COLO668 (cell line): ENCODE measurements around the gene CFAP69.
"Not testable (repeated sequence)": the region's sequence is repeated elsewhere in the genome, so short reads cannot be mapped to it uniquely, and the experiment has no call there.

ENCODE experiments used
- DNase-seq: peaks from one replicate; lab custom pipeline; 2025; ENCODE audit not compliant: unreplicated experiment; lab: John Stamatoyannopoulos, UW

CFAP69 gene

GRCh38 chr7:90270431-90271178 is 25.6 kb downstream of the CFAP69 start:
- no peak for DNase-seq

DNA sequence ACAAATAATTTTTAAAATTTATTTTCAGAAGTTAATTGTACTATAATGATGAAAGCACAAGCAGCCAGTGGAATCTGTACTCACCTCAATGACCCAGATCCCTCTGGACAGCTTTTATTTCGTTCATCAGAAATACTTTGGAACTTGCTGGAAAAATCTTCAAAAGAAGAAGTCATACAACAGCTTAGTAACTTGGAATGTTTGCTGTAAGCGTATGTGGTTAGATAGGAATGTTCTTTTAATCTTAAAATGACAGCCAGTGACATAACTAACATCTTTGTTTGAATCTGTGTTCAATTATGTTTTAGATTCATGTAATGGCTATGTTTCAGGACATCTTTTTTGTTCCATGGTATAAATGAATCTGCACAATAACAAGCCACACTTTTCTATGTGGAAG is 26.8 kb downstream of the CFAP69 start:
- no peak for DNase-seq

DNA sequence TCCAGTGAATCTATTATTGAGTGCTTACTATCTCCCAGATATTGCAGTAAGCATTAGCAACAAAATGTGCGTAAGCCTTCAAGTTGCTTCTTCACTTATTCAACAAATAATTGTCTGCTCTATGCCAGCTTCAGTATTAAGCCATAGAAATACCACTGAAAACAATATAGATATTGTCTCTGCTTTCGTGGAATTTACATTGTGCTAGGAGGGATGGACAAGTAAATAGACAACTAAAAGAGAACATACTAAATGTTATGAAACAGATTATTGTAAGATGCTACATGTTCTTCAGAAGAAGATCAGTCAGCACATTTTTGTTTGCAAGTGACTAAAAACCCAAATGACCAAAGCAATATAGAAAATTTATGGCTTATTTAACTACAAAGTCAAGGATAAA is 27.3 kb downstream of the CFAP69 start:
- DNase-seq = no peak

GRCh38 chr7:90274161-90274560 is 29.2 kb downstream of the CFAP69 start:
- no peak for DNase-seq

- no peak for DNase-seq
These were observed 31.2 kb downstream of the CFAP69 start for GRCh38 chr7:90276033-90276728.

GRCh38 chr7:90288154-90288553 is 43.2 kb downstream of the CFAP69 start:
- no peak for DNase-seq

GRCh38 chr7:90290244-90291113 is 45.5 kb downstream of the CFAP69 start:
- no peak for DNase-seq

DNA sequence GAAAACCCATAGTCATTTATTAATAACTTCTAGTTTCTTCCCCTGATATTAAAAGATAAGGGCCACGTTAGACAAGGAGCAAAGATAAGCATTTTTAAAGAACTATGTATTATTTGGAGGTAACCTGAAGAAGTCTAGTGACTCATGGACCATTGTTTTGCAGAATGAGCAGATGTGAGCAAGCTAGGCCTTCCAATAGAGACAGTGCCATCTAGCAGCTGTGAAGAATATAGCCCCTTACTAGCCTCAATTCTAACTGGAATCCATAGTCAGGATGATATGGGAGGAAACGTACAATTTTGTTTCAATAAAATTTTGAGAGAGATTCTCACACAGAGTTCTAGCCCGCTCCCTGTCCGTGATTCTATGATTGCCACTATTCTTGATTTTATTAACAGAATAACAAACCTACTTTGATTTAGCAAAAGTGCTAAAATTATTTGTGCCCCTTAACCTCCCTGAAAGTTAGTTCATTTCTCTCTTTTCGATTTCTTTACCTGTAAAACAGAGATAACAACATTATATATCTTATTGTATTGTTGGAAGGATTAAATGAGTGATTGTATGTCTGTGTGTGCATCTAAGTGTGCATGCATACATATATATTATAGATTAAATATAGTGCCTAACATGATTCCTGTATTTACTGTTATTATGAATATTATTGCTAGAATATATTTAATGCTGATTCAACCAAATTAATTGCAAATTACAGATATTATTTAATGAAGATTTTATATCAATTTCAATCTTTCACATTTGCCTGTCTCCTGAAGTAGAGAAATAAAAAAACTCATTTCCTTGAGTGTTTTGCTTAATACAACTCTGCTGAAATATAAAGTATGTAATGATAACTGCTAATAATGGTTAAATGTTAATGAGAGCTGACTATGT is 53.4 kb downstream of the CFAP69 start:
- no peak for DNase-seq

DNA sequence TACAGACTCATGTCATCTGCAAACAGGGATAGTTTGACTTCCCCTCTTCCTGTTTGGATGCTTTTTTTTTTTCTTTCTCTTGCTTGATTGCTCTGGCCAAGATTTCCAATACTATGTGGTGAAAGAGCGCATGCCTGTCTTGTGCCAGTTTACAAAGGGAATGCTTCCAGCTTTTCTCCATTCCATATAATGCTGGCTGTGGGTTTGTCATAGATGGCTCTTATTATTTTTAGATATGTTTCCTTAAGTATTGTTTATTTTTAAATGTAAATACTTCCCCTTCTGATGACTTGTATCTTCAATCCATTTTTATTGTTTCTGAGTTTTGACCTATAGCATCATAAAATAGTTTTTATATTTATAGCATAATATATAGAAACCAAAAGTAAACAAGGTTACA is 58.3 kb downstream of the CFAP69 start:
- no peak for DNase-seq

- DNase-seq = no peak
These were observed 64.9 kb downstream of the CFAP69 start for GRCh38 chr7:90309872-90310271.

GRCh38 chr7:90311175-90311574 is 66.2 kb downstream of the CFAP69 start:
- DNase-seq = no peak

- DNase-seq = no peak
These were observed 67.8 kb downstream of the CFAP69 start for GRCh38 chr7:90312745-90313144.

- no peak for DNase-seq
These were observed 68.9 kb downstream of the CFAP69 start for GRCh38 chr7:90313907-90314306.

DNA sequence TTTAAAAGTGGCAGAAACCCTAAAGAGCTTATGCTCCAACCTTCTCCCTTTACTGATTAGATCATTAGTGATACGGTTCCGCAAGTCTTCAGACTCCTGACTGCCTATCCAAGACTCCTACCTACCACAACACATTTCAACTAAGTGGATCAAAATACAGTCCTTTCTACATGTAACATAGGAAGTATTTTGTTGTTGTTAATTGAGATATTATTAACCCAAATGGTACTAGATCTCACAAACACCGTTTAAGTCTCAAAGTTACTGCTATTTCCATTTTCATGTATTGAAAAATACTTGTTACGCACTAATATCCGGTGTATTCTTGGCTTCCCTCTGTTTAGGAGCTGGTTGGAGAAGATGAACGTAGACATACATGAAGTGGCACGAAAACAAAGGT is 75.0 kb downstream of the CFAP69 start:
- DNase-seq = no peak

DNA sequence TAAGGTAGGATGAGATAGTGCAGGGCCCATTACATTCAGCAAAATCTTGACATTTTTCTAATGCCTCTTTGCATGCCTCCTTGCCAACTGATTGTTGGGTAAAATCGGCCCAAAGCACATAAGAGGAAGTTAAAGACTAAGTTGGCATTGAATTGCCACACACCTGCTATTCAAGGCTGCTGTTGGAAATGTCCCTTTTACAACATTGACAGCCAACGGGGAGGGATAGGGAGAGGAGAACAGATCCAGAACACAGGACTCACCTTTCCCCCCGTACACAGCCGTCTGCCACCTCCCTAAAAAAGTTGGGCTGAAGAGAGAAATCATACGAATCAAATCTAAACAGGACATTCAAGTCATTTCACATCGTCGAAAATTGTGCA is 75.4 kb downstream of the CFAP69 start:
- no peak for DNase-seq

GRCh38 chr7:90320801-90321494 is 76.0 kb downstream of the CFAP69 start, which contains the start of gene FAM237B:
Gene FAM237B, minus strand, starts transcription at chr7:90321304. Its CDS starts 1,556 bp downstream, at chr7:90319748.
- DNase-seq = peak; percentile 16

DNA sequence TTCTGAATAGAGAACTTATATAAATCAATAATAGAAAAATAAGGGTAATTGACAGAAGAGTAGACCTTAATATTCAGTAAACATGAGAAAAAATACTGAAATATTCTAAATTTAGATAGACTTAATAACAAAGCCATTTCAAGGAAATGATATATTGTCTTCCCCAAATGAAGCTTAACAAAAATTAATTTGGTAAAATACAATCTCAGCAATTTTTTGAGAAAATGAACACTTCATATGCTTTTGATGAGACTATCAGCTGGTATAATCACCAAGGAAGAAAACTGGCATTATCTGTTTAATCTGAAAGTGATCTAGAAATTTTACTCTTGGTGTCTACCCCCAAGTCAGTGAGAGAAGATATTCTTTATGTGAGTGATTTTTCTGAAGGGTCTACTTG is 77.9 kb downstream of the CFAP69 start:
- DNase-seq = no peak

GRCh38 chr7:90326500-90326899 is 81.5 kb downstream of the CFAP69 start:
- no peak for DNase-seq

- no peak for DNase-seq
These were observed 89.3 kb downstream of the CFAP69 start for GRCh38 chr7:90334193-90334843.

GRCh38 chr7:90334926-90335325 is 90.0 kb downstream of the CFAP69 start:
- DNase-seq = not testable (repeated sequence)
